Endothelial cell of hepatic sinusoid (primary cell): Measurements from ENCODE around the gene TMEM30B.
"Not testable (repeated sequence)": the region's sequence is repeated elsewhere in the genome, so short reads cannot be mapped to it uniquely, and the experiment has no call there.

ENCODE experiments used
- in situ Hi-C: cut with HindIII; loops from 2 replicates; pipeline ENCODE4 v1.10.0; 2017; ENCODE audit warnings: low sequenced_read_pairs

TMEM30B gene

GRCh38 chr14:61246721-61247120, 34.4 kb downstream of the TMEM30B start:
- in situ Hi-C loops: no loop called here

GRCh38 chr14:61244009-61244408, 37.1 kb downstream of the TMEM30B start:
- in situ Hi-C loops: no loop called here

GRCh38 chr14:61240206-61240605, 40.9 kb downstream of the TMEM30B start:
- in situ Hi-C loops: no loop called here

- in situ Hi-C loops: not testable (repeated sequence)
These were observed 41.9 kb downstream of the TMEM30B start for GRCh38 chr14:61239285-61239684.

GRCh38 chr14:61238611-61239245, 42.4 kb downstream of the TMEM30B start:
- in situ Hi-C loops: no loop called here

- in situ Hi-C loops: no loop called here
These were observed 46.8 kb downstream of the TMEM30B start for GRCh38 chr14:61234215-61234916.

GRCh38 chr14:61233436-61233956, 47.6 kb downstream of the TMEM30B start:
- in situ Hi-C loops: no loop called here

- in situ Hi-C loops: no loop called here
These were observed 49.3 kb downstream of the TMEM30B start for GRCh38 chr14:61231810-61232209.

GRCh38 chr14:61229981-61230380, 51.2 kb downstream of the TMEM30B start:
- in situ Hi-C loops: no loop called here

GRCh38 chr14:61229475-61229888, 51.7 kb downstream of the TMEM30B start:
- in situ Hi-C loops: no loop called here

- in situ Hi-C loops: no loop called here
These were observed 53.1 kb downstream of the TMEM30B start for GRCh38 chr14:61227884-61228591.
